ENCODE data around the gene KLK6.

KLK6 gene

DNA sequence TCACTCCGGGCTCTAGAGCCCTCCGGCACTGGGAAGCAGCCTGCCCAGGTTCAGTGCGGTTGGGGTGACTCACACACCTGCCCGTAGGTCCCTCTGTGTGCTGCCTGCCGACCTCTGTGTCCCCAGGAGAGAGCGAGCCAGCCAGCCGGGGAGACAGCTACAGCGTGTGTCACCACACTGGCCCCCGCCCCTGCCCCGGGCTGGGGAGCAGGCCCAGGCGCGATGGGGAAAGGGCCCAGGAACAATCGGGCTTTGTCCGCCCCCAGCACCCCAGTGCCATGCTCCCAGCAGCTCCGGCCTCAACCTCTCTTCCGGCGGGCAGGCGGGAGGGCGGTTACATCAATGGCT, at the start of gene KLK6:
TSS of gene KLK6 (minus strand) at position 179 of the 348 bp plus-strand sequence. CDS start 1,487 bp downstream, outside the sequence.
- DNase-seq, result no peak

DNA sequence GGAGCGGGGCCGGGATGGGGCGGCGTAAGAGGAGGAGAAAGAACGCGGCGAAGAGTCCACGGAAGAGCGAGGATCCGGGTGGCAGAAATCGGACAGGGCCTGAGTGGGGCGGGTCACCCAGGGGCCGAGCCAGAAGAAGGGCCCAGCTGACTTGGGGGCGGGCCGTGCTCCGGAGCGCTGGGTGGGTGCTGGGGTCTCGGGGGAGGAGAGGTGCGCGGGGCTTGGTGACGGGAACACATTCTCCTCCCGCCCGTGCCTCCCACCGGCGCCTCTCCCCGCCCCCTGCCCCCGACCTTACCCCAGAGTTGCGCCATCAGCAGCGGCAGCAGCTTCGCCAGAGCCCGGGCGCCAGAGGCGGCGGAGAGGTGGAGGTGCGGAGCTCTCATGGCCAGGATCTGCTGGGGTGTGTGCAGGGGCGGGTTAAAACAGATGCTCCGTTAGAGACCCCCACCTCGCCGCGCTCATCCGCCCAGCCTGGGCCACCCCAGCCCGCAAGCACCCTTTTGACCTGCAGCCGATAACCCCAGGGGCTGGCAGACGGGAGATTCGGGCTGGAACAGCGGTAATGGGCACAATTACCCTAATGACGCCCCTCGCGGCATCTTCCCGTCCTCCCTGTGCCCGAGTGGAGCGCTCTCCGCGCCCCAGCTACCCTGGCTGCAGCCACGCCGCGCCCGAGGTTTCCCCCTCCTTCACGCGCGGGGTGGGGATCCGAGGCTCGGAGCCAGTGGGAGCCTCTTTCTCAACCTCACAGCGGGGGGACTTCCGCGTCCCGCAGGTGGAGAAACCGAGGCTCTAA, 49.6 kb upstream of the KLK6 start:
- no peak for DNase-seq

- DNase-seq, result no peak
These were observed 47.6 kb upstream of the KLK6 start for GRCh38 chr19:51016798-51017683.

DNA sequence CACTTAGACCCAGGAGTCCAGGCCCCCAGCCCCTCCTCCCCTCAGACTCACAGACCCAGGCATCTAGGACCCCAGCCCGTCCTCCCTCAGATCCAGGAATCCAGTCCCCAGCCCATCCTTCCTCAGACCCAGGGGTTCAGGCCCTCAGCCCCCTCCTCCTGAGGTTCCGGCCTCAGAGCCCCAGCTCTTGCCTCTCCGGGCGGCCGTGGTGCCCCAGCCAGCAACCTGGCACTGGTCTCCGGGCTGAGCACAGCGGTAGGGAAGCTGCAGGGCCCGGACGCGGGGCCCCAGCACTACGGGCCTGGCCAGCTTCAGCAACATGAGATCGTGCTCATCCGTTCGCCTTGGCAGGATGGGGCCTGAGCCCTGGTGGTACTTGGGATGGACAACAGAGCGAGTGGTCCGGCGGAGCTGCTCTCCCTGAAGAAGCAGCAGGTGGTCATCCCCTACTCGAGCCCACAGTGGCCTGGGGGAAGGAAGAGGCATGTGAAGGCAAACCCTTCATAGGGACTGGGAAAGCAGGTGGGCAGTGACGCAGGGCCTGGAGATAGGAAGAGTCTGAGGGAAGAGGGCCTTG, 46.4 kb upstream of the KLK6 start:
- no peak for DNase-seq

DNA sequence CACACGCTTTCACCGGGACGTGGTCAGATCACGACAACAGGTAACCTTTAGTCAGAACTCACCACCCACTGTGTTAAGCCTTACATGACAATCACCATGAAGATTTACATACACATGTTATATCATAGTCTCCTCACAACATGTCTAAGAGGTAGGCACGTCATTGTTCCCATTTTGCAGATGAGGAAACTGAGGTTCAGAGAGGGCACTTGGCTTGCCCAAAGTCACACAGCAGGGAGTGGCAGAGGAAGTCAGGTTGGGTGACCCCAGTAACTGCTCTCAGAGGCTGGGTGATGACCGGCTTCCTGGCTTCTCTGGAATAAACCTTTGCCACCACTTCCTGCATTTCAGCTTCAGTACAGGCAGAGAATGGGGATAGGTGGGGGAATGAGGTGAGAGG, 44.9 kb upstream of the KLK6 start:
- no peak for DNase-seq

GRCh38 chr19:51012661-51013190, 43.3 kb upstream of the KLK6 start:
- DNase-seq, result no peak

DNA sequence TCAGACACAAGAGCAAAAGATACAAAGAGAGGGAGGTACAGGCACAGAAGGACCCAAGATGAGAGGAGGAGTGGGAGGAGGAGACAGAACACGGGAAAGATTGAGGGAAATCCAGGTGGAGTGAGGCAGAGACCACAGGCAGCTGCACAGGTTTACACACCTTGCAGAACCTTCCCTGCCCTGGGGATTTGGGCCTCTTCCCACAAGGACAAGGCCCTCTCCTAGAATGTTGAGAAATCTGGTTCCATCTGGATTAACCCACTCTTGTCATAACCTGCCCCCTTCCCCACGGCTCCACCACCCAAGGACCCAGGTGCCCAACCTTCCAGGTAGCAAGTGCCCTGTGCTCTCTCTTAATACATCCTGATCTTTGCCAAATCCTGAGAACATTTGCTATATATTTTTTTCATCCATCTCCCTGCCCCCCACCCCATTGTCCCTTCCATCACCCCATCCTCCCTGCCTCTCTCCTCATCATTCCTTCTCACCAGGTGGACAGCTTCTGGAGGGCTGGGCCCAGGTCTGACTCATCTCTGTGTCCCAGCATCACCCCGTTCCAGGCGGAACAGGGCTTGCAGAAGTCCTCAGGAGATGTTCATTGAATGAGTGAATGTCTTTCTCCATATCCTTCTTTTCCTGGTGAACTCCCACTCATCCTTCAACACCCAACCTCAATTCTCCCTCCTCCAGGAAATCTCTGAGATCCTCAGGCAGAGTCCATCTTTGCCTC, 40.8 kb upstream of the KLK6 start:
- DNase-seq, result no peak

DNA sequence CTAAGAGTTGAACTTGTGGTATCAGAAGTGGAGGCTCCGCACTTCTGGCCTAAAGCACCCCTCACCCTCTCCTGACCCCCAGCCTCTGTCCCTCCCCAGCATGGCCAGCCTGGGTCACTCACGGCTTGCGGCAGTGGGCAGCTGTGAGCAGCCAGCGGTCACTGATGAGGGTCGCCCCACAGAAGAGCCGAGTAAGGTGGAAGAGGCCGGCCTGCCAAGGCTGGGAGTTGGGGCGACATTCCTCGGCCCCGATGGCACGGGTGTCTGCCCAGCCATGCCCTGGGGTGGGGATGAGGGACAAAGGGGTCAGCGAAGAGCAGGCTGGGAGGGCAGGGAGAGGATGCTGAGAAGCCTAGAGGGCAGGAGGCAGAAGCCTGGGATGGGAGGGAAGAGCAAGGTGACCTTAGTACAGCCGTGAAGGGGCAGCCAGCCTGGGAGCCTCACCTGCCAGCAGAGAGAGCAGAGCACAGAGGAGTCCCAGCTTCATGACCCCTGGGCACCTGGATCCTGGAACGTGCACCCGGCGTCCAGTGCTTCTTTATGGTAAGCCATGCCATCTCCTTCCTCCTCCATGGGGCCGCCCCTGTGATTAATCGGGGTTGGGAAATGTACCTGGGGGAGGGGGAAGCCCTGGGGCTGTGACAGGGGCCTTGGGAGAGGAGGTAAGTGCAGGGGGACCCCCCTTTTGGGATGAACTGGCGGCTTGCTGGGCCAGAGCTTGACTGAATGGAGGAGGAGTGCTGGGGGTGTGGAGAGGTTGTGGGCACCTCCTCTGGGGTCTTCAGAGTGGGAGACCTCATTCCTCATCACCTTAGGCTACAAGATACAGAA, 39.9 kb upstream of the KLK6 start:
- DNase-seq, result no peak

- no peak for DNase-seq
These were observed 38.1 kb upstream of the KLK6 start for GRCh38 chr19:51007488-51007887.

DNA sequence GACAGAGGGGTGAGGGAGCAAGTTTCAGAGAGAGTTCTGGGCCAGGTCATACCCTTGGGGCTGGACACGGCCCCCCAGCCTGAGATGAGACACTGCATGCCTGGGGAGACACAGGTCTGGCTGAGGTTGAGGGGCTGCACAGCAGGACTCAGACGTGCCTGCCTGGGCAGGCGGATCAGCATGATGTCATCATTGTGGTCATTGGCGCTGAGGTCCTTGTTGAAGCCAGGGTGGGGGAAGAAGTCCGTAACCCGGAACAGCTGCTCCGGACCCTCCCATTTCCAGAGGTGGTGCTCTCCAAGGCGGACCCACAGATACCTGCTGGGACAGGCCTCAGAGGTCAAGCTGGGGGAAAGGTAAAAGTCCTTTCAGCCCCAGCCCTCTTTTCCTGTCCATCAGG, 37.0 kb upstream of the KLK6 start:
- no peak for DNase-seq

- DNase-seq, result no peak
These were observed 35.9 kb upstream of the KLK6 start for GRCh38 chr19:51005248-51005647.

DNA sequence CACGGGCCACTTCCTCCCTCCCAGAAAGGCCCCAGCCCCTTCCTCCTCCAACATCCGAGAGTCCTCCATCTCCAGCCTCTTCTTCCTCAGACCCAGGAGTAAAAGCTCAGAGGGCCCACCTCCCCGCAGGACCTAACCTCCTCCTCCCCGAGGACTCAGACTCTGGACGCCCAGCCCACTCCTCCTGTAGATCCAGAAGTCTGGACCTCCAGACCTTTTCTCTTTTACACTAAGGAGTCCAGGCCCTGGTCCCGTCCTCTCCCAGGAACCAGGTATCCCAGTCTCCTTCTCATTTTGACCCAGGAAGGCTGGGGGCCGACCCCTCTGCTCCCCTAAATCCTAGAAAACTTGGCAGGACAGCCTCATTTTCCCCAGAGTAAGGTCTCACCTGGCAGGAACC, 33.9 kb upstream of the KLK6 start:
- DNase-seq, result no peak

GRCh38 chr19:51002542-51003311, 33.3 kb upstream of the KLK6 start:
- peak; percentile 4 for DNase-seq

DNA sequence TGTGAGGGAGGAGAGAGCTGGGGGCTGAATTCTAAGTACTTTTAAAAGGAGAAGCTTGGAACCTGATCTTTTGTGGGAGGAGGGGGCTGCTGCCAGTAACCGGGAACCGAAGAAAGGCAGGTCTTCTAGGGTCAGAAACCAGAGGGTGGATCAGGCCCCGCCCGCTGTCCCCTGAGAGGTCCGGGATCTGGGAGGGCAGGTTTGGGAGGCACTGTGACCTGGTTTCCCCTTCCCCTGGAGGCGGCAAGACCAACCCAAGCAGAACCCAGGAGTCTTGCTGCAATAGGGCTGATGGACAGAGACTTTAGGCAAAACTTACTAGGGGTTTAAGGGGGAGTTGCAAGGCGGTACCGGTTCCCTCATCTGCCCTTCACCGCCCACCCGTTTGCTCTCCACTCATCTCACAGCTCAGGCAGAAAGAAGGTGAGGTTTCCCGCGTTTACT, 32.7 kb upstream of the KLK6 start:
- no peak for DNase-seq

DNA sequence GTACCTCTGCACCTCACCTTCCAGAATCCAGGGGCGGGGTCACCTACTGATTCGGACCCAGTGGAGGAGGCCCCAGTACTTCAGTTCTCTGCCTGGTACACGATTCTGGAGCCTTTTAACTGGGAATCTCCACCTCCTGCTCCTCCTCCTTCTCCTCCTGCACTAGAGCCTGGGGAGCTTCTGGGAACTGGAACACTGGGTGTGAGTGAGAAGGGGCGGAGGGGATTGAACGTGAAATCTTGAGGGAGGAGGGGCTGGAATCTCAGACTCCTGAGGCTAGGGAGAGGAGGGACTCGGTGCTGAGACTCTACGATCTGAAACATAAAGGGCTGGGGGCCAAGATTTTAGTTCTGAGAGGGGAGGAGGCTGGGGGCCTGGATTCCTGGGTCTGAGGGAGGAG, 32.1 kb upstream of the KLK6 start, which contains the start of gene KLK8:
TSS of gene KLK8 (minus strand) at position 90 of the 400 bp plus-strand sequence. CDS start 437 bp downstream, outside the sequence.
- DNase-seq, result no peak

GRCh38 chr19:51000981-51001380, 31.6 kb upstream of the KLK6 start:
- no peak for DNase-seq

DNA sequence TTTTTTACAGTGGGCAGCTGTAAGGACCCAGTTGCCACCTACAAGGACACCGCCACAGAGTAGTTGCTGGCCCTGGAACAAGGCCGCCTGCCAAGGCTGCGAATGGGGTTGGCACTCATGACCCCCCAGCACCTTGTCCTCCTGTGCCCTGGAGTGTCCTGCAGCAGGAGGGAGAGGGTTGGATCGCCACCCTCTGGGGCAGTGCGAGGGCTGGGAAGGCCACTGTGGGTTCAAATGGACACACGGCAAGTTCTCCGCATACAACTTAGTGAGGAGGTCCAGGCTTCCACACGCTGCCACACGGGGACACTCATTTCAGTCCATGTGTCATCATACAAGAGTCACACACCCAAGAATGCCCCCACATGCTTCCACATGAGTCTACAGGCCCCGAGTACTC, 31.0 kb upstream of the KLK6 start:
- DNase-seq, result no peak

GRCh38 chr19:50998686-50999085, 29.3 kb upstream of the KLK6 start:
- no peak for DNase-seq

DNA sequence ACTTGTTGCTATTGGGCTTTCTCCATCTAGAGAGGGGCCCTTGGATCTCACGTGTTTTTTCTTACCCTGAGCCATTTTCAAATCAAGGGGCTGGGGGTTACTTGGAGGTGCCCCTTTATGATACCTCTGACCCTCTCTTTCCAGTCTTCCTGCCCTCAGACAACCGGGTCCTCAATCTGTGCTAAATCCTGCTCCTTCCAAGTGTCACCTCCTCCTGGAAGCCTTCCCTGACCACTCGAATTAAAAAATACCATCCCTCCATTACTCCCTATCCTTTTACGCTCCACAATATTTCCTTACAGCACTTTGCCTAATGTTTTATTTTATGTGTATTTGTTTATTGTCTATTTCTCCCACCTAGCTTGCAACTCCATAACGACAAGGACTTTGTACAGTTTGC, 28.7 kb upstream of the KLK6 start:
- DNase-seq, result no peak

- DNase-seq, result no peak
These were observed 24.7 kb upstream of the KLK6 start for GRCh38 chr19:50994129-50994528.

DNA sequence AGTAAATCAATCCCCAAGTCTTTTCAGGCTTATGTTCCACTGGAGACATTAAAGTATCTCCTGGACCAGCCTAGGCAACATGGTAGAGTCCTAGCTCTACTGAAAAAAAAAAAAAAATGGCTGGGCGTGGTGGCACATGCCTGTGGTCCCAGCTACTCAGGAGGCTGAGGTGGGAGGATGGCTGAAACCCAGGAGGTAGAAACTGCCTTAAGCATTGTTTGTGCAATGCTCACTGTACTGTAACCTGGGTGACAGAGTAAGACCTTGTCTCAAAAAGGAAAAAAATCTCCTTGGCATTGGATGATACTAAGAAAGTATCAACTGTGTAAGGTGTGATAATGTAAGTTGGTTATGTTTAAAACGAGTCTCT, 23.3 kb upstream of the KLK6 start:
- no peak for DNase-seq

Data from CD4-positive, alpha-beta T cell treated with Interleukin-6 for 4 hours (primary cell).